Measurements from ENCODE around the gene CBR3. TPM values are rescaled to one million over a fixed set of nuclear protein-coding genes. Genes with fewer than 3 reads are reported as not detected.
"Not testable (repeated sequence)": the region's sequence is repeated elsewhere in the genome, so short reads cannot be mapped to it uniquely, and the experiment has no call there.

CBR3 gene
- total RNA-seq, 1 donor = 4.1 TPM

DNA sequence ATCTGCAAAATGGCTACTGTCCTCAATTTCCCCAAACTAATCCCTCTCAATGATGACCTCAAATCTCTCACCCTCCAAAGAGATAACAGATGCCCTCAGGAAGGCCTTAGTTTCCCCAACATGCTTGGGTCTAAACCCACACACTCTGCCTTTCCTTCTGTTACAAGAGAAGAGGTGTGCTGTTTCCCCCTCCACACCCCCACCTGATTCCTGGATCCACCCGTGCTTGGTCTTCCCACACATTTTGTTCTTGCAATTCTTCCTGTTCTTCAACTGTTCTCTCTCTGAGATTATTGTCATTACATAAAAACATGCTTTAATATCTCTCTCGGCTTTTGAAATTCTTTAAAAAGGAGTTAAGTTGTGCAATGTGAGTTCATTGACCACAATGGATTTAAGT lies 5.7 kb upstream of the CBR3 start:
- Histone ChIP-seq H3K4me3 (ENCODE audit: low read length) (no peak overlapping the region), H3K4me1 (ENCODE audit: insufficient read depth, low read length) (peaks cover 7% of the 10 kb centered on the region), H3K9me3 (ENCODE audit: low read depth, low read length) (no peaks in the 10 kb centered on the region), H3K27me3 (ENCODE audit: insufficient read depth, low read length) (peaks cover 2% of the 10 kb centered on the region)

DNA sequence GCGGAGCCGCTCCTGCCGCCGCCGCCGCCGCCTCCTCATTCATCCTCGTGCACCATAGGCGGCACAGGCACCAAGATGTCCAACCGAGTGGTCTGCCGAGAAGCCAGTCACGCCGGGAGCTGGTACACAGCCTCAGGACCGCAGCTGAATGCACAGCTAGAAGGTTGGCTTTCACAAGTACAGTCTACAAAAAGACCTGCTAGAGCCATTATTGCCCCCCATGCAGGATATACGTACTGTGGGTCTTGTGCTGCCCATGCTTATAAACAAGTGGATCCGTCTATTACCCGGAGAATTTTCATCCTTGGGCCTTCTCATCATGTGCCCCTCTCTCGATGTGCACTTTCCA lies 4.5 kb upstream of the CBR3 start:
- H3K27me3 ChIP-seq (ENCODE audit: insufficient read depth, low read length); H3K9me3 ChIP-seq (ENCODE audit: low read depth, low read length); H3K4me3 ChIP-seq (ENCODE audit: low read length): not testable (repeated sequence)
- H3K4me1 ChIP-seq (ENCODE audit: insufficient read depth, low read length) = peaks cover 19% of the 10 kb centered on the region

DNA sequence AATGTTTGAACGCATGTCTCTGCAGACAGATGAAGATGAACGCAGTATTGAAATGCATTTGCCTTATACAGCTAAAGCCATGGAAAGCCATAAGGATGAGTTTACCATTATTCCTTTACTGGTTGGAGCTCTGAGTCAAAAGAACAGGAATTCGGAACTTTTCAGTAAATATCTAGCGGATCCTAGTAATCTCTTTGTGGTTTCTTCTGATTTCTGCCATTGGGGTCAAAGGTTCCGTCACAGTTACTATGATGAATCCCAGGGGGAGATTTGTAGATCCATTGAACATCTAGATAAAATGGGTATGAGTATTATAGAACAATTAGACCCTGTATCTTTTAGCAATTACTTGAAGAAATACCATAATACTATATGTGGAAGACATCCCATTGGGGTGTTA lies 4.0 kb upstream of the CBR3 start:
- H3K4me3 ChIP-seq (ENCODE audit: low read length); H3K9me3 ChIP-seq (ENCODE audit: low read depth, low read length); H3K27me3 ChIP-seq (ENCODE audit: insufficient read depth, low read length): not testable (repeated sequence)
- peaks cover 23% of the 10 kb centered on the region for H3K4me1 ChIP-seq (ENCODE audit: insufficient read depth, low read length)

DNA sequence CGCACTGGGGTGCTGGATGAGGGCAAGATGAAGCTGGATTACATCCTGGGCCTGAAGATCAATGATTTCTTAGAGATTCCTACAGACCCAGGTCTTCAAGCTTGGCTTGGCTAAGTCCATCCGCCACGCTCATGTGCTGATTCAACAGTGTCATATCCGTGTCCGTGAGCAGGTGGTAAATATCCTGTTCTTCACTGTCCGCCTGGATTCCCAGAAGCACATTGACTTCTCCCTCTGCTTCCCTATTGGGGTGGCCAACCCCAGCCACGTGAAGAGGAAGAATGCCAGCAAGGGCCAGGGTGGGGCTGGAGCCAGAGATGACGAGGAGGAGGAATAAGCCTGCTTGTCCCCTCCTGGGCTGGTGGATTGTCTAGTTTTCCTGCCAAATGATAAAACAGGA lies 2.2 kb upstream of the CBR3 start:
- Histone ChIP-seq H3K27me3 (ENCODE audit: insufficient read depth, low read length) (peaks cover 5% of the 10 kb centered on the region), H3K4me1 (ENCODE audit: insufficient read depth, low read length) (peaks cover 32% of the 10 kb centered on the region), H3K4me3 (ENCODE audit: low read length) (no peak overlapping the region), H3K9me3 (ENCODE audit: low read depth, low read length) (no peaks in the 10 kb centered on the region)

DNA sequence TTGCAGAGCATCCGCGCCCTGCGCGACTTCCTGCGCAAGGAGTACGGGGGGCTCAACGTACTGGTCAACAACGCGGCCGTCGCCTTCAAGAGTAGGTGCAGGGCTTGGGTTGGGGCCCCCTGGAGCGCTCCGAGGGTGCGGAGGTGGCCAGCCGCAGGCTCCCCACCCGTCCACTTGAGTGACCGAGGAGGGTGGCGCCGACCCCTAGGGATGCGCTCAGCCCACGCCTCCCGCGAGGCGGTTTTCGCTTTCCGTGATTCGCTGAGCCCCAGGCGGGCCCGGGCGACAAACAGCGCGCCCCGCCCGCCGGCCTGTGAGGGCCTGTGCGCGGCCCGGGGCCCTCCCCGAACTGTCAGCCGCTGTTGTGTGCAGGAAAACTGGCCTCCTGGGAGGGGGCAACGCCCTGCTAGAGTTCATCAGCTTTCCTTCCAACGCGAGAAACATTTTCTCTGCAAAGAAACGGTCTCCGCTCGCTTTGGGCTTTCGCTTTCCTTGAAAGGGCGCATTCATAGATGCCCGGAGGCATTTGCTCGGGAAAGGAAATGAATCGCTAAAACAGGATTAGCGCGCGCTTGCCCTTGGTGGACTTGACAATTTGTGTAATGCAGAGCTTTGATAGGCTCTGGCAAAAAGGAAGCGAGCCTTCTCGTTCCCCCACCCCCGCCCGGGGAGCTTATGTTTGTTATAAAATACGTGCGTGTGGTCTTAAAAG lies 668 bp downstream of the CBR3 start:
- Histone ChIP-seq H3K27me3 (ENCODE audit: insufficient read depth, low read length) (peaks cover 5% of the 10 kb centered on the region), H3K4me1 (ENCODE audit: insufficient read depth, low read length) (peaks cover 32% of the 10 kb centered on the region), H3K9me3 (ENCODE audit: low read depth, low read length) (no peaks in the 10 kb centered on the region), H3K4me3 (ENCODE audit: low read length) (peak overlapping the region; percentile 71)

DNA sequence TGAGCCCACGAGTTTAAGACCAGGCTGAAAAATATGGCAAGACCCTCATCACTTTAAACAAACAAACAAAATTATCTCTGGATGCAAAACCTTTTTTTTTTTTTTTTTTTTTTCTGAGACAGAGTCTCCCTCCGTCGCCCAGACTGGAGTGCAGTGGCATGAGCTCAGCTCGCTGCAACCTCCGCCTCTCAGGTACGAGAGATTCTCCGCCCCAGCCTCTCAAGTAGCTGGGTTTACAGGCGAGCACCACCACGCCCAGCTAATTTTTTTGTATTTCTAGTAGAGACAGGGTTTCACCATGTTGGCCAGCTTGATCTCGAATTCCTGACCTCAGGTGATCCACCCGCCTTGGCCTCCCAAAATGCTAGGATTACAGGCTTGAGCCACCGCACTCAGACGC lies 4.9 kb downstream of the CBR3 start:
- not testable (repeated sequence) for H3K9me3 ChIP-seq (ENCODE audit: low read depth, low read length); H3K27me3 ChIP-seq (ENCODE audit: insufficient read depth, low read length)

DNA sequence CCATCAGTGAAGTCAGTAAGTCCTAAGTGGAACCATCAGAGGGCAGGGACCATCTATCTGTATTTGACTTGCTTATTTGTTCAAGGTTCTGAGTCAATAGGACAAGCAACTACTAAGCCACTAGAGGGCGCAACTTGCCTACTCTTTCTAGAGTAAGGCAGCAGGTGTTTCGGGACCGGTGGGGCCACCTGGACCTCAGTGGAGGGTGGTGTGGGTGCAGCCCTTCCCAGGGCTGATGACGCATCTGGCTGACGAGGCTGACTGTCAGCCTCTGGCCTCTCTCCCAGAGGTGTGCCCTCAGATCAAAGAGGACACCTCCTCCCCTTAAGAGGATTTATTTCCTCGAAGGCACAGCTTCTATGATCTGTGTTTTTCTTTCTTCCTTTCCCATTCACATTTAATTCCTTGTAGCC lies 6.6 kb downstream of the CBR3 start:
- no peaks in the 10 kb centered on the region for H3K27me3 ChIP-seq (ENCODE audit: insufficient read depth, low read length)
- no peak overlapping the region for H3K4me3 ChIP-seq (ENCODE audit: low read length)
- H3K4me1 ChIP-seq (ENCODE audit: insufficient read depth, low read length) = peaks cover 19% of the 10 kb centered on the region
- H3K9me3 ChIP-seq (ENCODE audit: low read depth, low read length) = no peaks in the 10 kb centered on the region

More for the DNA sequence above, 4.9 kb downstream of the CBR3 start:
- H3K4me3 ChIP-seq (ENCODE audit: low read length) = not testable (repeated sequence)
- H3K4me1 ChIP-seq (ENCODE audit: insufficient read depth, low read length) = peaks cover 22% of the 10 kb centered on the region

DNA sequence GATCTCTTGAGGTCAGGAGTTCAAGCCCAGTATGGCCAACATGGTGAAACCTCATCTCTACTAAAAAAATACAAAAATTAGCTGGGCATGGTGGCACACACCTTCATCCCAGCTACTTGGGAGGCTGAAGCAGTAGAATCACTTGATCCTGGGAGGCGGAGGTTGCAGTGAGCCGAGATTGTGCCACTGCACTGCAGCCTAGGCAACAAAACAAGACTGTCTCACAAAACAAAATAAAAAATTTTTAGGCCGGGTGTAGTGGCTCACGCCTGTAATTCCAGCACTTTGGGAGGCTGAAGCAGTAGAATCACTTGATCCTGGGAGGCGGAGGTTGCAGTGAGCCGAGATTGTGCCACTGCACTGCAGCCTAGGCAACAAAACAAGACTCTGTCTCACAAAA lies 9.4 kb downstream of the CBR3 start:
- not testable (repeated sequence) for H3K27me3 ChIP-seq (ENCODE audit: insufficient read depth, low read length); H3K9me3 ChIP-seq (ENCODE audit: low read depth, low read length); H3K4me3 ChIP-seq (ENCODE audit: low read length)
- peaks cover 24% of the 10 kb centered on the region for H3K4me1 ChIP-seq (ENCODE audit: insufficient read depth, low read length)

DNA sequence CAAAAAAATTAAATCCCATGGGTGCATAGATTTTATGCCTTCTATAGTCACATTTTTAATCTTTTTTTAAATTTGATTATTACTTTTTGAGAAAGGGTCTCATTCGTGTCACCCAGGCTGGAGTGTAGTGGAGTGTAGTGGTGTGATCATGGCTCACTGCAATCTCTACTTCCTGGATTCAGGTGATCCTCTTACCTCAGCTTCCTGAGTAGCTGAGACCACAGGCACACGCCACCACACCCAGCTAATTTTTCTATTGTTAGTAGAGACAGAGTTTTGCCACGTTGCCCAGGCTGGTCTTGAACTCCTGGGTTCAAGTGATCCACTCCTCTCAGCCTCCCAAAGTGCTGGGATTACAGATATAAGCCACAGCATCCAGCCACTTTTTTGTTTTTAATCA lies 10.4 kb downstream of the CBR3 start:
- no peak overlapping the region for H3K4me3 ChIP-seq (ENCODE audit: low read length)
- no peaks in the 10 kb centered on the region for H3K27me3 ChIP-seq (ENCODE audit: insufficient read depth, low read length)
- no peaks in the 10 kb centered on the region for H3K9me3 ChIP-seq (ENCODE audit: low read depth, low read length)
- H3K4me1 ChIP-seq (ENCODE audit: insufficient read depth, low read length) = peaks cover 34% of the 10 kb centered on the region

DNA sequence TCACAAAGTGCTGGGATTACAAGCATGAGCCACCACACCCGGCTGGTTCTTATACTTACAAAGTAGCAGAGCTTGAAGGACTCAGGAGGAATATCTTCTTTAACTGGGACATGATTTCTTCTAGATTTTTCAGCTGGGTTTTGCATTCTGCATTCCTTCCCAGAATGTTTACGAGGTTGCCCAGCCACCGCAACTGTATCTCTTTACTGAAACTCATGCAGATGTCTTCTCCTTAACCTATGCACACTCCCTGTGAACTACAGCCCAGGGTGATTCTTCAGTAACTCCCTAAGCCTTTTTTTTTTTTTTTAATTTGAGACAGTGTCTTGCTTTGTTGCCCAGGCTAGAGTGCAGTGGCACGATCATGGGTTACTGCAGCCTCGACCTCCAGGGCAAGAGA lies 13.0 kb downstream of the CBR3 start:
- H3K4me1 ChIP-seq (ENCODE audit: insufficient read depth, low read length) = peaks cover 43% of the 10 kb centered on the region
- H3K27me3 ChIP-seq (ENCODE audit: insufficient read depth, low read length) = no peaks in the 10 kb centered on the region
- H3K4me3 ChIP-seq (ENCODE audit: low read length) = no peak overlapping the region
- no peaks in the 10 kb centered on the region for H3K9me3 ChIP-seq (ENCODE audit: low read depth, low read length)

DNA sequence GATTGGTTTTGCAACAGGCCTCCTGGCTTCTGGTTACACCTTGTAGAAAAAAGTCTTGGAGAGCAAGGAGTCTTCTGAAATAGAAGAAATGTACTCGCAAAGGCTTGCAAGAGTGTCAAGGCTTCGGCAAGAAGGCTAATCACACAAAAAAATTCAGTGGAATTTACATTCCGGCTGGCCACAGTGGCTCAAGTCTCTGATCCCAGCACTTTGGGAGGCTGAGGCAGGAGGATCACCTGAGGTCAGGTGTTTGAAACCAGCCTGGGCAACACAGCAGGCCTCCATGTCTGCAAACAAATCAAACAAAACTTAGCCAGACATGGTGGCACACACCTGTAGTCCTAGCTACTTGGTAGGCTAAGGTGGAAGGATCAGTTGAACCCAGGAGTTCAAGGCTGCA lies 14.0 kb downstream of the CBR3 start:
- H3K4me3 ChIP-seq (ENCODE audit: low read length) = no peak overlapping the region
- no peaks in the 10 kb centered on the region for H3K27me3 ChIP-seq (ENCODE audit: insufficient read depth, low read length)
- H3K4me1 ChIP-seq (ENCODE audit: insufficient read depth, low read length) = peaks cover 43% of the 10 kb centered on the region
- no peaks in the 10 kb centered on the region for H3K9me3 ChIP-seq (ENCODE audit: low read depth, low read length)

DNA sequence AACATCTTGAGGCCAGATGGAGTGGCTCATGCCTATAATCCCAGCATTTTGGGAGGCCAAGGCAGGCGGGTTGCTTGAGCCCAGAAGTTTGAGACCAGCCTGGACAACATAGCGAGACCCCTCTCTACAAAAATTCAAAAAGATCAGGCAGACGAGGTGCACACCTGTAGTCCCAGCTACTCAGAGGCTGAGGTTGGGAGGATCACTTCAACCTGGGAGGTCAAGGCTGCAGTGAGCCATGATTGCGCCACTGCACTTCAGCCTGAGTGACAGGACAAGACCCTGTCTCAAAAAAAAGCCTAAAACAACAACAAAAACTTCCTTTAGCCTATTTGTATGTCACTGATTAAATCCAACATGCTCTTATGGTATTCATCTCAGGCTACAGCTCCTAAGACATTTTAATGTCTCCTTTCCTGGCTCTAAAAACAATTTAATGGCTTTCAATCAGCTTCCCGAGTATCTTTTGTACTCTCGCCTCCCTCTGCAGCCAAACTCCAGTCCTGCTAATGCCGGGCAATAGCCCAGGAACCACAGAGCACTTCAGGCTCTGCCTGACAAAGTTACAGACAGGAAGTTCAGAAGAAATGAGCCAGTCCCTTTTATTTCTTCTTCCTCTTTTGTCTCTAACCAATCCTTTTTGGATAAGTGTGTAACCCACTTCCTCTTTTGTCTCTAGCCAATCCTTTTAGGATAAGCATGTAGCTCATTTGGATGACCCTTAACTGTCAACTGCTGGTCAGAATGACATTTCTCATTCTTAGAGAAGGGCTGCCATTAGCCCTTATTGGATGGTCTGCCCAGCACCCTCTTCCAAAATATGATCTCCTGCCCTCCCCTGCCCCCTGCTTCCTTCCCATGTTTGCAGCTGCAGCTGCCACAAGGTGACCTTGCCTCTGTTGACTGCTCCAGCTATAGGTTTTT lies 15.2 kb downstream of the CBR3 start:
- Histone ChIP-seq H3K27me3 (ENCODE audit: insufficient read depth, low read length) (no peaks in the 10 kb centered on the region), H3K9me3 (ENCODE audit: low read depth, low read length) (no peaks in the 10 kb centered on the region), H3K4me3 (ENCODE audit: low read length) (no peak overlapping the region), H3K4me1 (ENCODE audit: insufficient read depth, low read length) (peaks cover 40% of the 10 kb centered on the region)

DNA sequence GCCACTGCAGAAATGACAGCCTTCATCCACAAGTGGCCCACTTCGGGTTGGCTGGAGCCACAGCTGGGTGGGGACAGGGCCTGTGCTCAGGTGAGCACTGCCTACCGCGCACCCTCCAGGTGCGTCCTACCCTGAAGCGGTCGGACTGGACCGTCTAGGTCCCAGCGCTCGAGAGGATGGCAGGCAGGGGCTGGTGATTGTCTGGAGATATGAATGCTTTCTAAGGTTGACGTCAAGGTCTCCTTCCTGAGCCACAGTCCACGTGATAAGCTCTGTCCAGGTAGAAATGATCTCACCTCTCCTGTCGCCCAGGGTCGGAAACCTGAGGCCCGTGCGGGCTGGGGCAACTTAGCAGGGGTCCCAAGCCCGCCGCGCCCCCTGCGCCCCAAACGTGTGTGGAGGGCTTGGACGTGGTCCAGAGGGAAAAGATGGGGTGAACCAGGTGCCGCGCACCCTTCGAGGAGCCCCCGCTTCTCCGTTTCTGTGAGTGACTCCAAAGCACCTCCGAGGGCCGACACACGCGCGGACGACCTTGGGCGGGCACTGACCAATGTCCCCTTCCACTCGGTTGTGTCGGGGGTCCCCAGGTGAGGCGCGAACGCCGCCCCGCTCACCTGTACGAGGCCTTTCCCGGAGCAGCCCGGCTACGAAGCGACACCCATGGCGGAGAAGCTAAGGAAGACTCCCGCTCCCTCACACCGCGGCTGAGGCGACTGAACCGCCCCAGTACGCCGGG lies 20.9 kb downstream of the CBR3 start:
- peaks cover 49% of the 10 kb centered on the region for H3K4me1 ChIP-seq (ENCODE audit: insufficient read depth, low read length)
- H3K9me3 ChIP-seq (ENCODE audit: low read depth, low read length) = no peaks in the 10 kb centered on the region
- H3K27me3 ChIP-seq (ENCODE audit: insufficient read depth, low read length) = no peaks in the 10 kb centered on the region
- H3K4me3 ChIP-seq (ENCODE audit: low read length) = peak overlapping the region; percentile 53

DNA sequence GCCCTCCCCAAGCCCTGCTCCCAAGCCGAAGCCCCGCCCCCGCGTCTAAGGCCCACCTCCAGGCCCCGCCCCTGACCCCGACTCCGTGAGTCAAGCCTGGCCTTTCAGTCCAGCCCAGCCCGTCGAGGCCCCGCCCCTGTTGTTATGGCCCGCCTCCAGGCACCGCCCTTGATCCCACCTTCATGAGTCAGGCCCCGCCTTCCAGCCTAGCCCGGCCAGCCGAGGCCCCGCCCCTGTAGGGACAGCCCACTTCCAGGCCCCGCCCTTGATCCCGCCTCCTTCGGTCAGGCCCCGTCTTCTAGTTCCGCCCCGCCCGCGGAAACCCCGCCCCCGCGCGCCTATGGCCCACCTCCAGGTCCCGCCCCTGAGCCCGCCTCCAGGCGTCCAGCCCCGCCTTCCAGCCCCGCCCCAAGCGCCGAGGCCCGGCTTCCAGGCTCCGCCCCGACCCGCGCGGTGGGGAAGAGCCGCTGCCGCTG lies 21.5 kb downstream of the CBR3 start:
- Histone ChIP-seq H3K27me3 (ENCODE audit: insufficient read depth, low read length) (no peaks in the 10 kb centered on the region), H3K9me3 (ENCODE audit: low read depth, low read length) (no peaks in the 10 kb centered on the region), H3K4me1 (ENCODE audit: insufficient read depth, low read length) (peaks cover 43% of the 10 kb centered on the region), H3K4me3 (ENCODE audit: low read length) (peak overlapping the region; percentile 88)

All from mononuclear cell (primary cell).